ENCODE measurements around the gene CREB3L4. TPM values are rescaled to one million over a fixed set of nuclear protein-coding genes. Genes with fewer than 3 reads are reported as not detected.

The CREB3L4 gene
- total RNA-seq, result 10 to 100 TPM in 1 of 4 donors, 1 to 10 TPM in 3; 6.1 to 19.1 (median 8.5) TPM

GRCh38 chr1:153967107-153967999 lies at the start of gene CREB3L4:
Gene CREB3L4, plus strand, starts transcription at chr1:153967902. Its CDS starts 624 bp downstream, at chr1:153968526.
- DNase-seq (ENCODE audit: low spot score), result peak; percentile 72
- TF ChIP-seq, protein P1, sequence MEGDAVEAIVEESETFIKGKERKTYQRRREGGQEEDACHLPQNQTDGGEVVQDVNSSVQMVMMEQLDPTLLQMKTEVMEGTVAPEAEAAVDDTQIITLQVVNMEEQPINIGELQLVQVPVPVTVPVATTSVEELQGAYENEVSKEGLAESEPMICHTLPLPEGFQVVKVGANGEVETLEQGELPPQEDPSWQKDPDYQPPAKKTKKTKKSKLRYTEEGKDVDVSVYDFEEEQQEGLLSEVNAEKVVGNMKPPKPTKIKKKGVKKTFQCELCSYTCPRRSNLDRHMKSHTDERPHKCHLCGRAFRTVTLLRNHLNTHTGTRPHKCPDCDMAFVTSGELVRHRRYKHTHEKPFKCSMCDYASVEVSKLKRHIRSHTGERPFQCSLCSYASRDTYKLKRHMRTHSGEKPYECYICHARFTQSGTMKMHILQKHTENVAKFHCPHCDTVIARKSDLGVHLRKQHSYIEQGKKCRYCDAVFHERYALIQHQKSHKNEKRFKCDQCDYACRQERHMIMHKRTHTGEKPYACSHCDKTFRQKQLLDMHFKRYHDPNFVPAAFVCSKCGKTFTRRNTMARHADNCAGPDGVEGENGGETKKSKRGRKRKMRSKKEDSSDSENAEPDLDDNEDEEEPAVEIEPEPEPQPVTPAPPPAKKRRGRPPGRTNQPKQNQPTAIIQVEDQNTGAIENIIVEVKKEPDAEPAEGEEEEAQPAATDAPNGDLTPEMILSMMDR (IDR thresholded peaks at IDR 0.05), result no peak
- peak; percentile 88 for ATAC-seq (ENCODE audit: low FRiP score)

- ATAC-seq (ENCODE audit: low FRiP score) (no peak), DNase-seq (ENCODE audit: low spot score) (no peak)
- TF ChIP-seq, protein P1 (IDR thresholded peaks at IDR 0.05), result no peak
Measured at GRCh38 chr1:153919876-153920852, 47.5 kb upstream of the CREB3L4 start.

- ATAC-seq (ENCODE audit: low FRiP score) (no peak), DNase-seq (ENCODE audit: low spot score) (no peak)
- TF ChIP-seq, protein P1 (IDR thresholded peaks at IDR 0.05), result no peak
Measured at GRCh38 chr1:153921080-153921802, 46.5 kb upstream of the CREB3L4 start.

- DNase-seq (ENCODE audit: low spot score) (no peak), ATAC-seq (ENCODE audit: low FRiP score) (no peak)
- TF ChIP-seq, protein P1 (IDR thresholded peaks at IDR 0.05), result no peak
Measured at GRCh38 chr1:153921803-153922075, 46.0 kb upstream of the CREB3L4 start.

- DNase-seq (ENCODE audit: low spot score) (no peak), ATAC-seq (ENCODE audit: low FRiP score) (peak; percentile 20)
- TF ChIP-seq, protein P1 (IDR thresholded peaks at IDR 0.05), result no peak
Measured at GRCh38 chr1:153922076-153922971, 45.4 kb upstream of the CREB3L4 start.
